ENCODE data around the gene PIK3C2G.

The PIK3C2G gene

GRCh38 chr12:18275981-18276380, 14.7 kb downstream of the PIK3C2G start:
- no peak for DNase-seq

- no peak for DNase-seq
Measured at GRCh38 chr12:18277196-18277595, 15.9 kb downstream of the PIK3C2G start.

- no peak for DNase-seq
Measured at GRCh38 chr12:18280728-18281127, 19.4 kb downstream of the PIK3C2G start.

- DNase-seq: no peak
Measured at GRCh38 chr12:18281941-18282340, 20.6 kb downstream of the PIK3C2G start.

GRCh38 chr12:18283831-18284230, 22.5 kb downstream of the PIK3C2G start:
- DNase-seq: no peak

- no peak for DNase-seq
Measured at GRCh38 chr12:18284386-18284785, 23.1 kb downstream of the PIK3C2G start.

- no peak for DNase-seq
Measured at GRCh38 chr12:18285161-18285560, 23.8 kb downstream of the PIK3C2G start.

GRCh38 chr12:18290386-18290785, 29.1 kb downstream of the PIK3C2G start:
- no peak for DNase-seq

- no peak for DNase-seq
Measured at GRCh38 chr12:18294889-18295288, 33.6 kb downstream of the PIK3C2G start.

GRCh38 chr12:18296201-18296908, 35.0 kb downstream of the PIK3C2G start:
- no peak for DNase-seq

GRCh38 chr12:18296909-18297280, 35.6 kb downstream of the PIK3C2G start:
- no peak for DNase-seq

GRCh38 chr12:18297902-18298301, 36.6 kb downstream of the PIK3C2G start:
- no peak for DNase-seq

GRCh38 chr12:18302809-18303430, 41.6 kb downstream of the PIK3C2G start:
- no peak for DNase-seq

GRCh38 chr12:18304609-18305008, 43.3 kb downstream of the PIK3C2G start:
- DNase-seq: no peak

- no peak for DNase-seq
Measured at GRCh38 chr12:18306311-18306710, 45.0 kb downstream of the PIK3C2G start.

- DNase-seq: no peak
Measured at GRCh38 chr12:18313306-18313705, 52.0 kb downstream of the PIK3C2G start.

GRCh38 chr12:18320036-18320617, 58.8 kb downstream of the PIK3C2G start:
- no peak for DNase-seq

- DNase-seq: no peak
Measured at GRCh38 chr12:18320976-18321375, 59.7 kb downstream of the PIK3C2G start.

- no peak for DNase-seq
Measured at GRCh38 chr12:18323159-18323558, 61.8 kb downstream of the PIK3C2G start.

- no peak for DNase-seq
Measured at GRCh38 chr12:18327036-18327435, 65.7 kb downstream of the PIK3C2G start.

- DNase-seq: no peak
Measured at GRCh38 chr12:18332173-18332572, 70.9 kb downstream of the PIK3C2G start.

GRCh38 chr12:18339633-18340032, 78.3 kb downstream of the PIK3C2G start:
- no peak for DNase-seq

- DNase-seq: no peak
Measured at GRCh38 chr12:18340186-18340585, 78.9 kb downstream of the PIK3C2G start.

GRCh38 chr12:18340786-18341185, 79.5 kb downstream of the PIK3C2G start:
- DNase-seq: no peak
